Nephron (organoid): ENCODE measurements around the gene SIGLEC11.

Source experiments
- H3K27ac Mint-ChIP-seq, 3 experiments: 2 replicates each; pipeline ENCODE4 v1.8.0; 2020; ENCODE audit warnings: mixed read lengths in 3 of 3, mild to moderate bottlenecking in 2 of 3, moderate library complexity in 1 of 3
- H3K27me3 Mint-ChIP-seq: 2 replicates; pipeline ENCODE4 v1.8.0; 2021; ENCODE audit warnings: low read depth, mild to moderate bottlenecking, moderate library complexity, mixed read lengths
- H3K36me3 Mint-ChIP-seq: 2 replicates; pipeline ENCODE4 v1.8.0; 2020; ENCODE audit warnings: low read depth, mixed read lengths
- H3K4me1 Mint-ChIP-seq: 2 replicates; pipeline ENCODE4 v1.8.0; 2020; ENCODE audit warnings: mixed read lengths
- H3K4me3 Mint-ChIP-seq, 3 experiments: 2 replicates each; pipeline ENCODE4 v1.8.0; 2020; ENCODE audit warnings: mild to moderate bottlenecking in 3 of 3, mixed read lengths in 3 of 3, moderate library complexity in 2 of 3
- H3K9me3 Mint-ChIP-seq: 2 replicates; pipeline ENCODE4 v1.8.0; 2020; ENCODE audit warnings: mixed read lengths
- TF ChIP-seq, protein P1 (sequence below), 3 experiments: fragments of 200-600 bp; sonication (generic); IDR thresholded peaks; one replicate each; pipeline ENCODE4 v1.5.0; 2021; ENCODE audit warnings: antibody characterized with exemption in 3 of 3; ENCODE audit not compliant: unreplicated experiment in 3 of 3

SIGLEC11 gene

DNA sequence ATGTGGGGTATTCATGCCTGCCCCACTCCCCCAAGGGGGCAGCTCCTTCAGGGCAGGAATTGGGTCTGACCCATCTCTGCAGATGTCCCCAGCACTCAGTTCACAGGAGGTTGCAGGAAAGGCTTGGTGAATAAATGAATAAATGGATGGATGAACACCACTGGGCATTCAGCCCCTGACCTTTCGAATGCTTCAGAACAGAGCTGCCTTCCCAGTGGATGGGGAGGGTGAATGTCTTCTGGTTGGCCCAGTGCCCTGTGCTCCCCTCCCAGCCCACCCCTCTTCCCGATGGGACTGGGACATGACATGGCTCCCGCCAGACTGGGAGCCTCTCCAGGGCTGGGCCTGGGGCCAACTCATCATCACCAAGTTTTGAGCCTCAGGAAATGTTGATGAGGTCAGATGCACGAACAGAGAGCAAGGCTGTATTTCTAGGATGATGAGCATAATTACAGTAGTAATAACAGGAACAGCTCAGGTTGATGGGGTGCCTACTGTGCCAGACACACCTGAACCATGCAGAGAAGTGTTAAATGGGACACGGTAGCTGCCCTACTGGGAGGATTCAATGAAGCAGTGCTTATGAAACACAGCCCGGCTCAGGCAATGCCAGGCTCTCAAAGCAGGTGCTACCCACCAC lies 38.5 kb upstream of the SIGLEC11 start:
- TF ChIP-seq, protein P1, sequence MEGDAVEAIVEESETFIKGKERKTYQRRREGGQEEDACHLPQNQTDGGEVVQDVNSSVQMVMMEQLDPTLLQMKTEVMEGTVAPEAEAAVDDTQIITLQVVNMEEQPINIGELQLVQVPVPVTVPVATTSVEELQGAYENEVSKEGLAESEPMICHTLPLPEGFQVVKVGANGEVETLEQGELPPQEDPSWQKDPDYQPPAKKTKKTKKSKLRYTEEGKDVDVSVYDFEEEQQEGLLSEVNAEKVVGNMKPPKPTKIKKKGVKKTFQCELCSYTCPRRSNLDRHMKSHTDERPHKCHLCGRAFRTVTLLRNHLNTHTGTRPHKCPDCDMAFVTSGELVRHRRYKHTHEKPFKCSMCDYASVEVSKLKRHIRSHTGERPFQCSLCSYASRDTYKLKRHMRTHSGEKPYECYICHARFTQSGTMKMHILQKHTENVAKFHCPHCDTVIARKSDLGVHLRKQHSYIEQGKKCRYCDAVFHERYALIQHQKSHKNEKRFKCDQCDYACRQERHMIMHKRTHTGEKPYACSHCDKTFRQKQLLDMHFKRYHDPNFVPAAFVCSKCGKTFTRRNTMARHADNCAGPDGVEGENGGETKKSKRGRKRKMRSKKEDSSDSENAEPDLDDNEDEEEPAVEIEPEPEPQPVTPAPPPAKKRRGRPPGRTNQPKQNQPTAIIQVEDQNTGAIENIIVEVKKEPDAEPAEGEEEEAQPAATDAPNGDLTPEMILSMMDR (IDR thresholded peaks at IDR 0.05; ENCODE audit: unreplicated experiment in 3 of 3), result no peak
- Mint-ChIP-seq H3K4me1 (no peaks in the 10 kb centered on the region), H3K27ac (no peak overlapping the region), H3K4me3 (no peak overlapping the region), H3K36me3 (peaks cover 38% of the 10 kb centered on the region), H3K27me3 (no peaks in the 10 kb centered on the region), H3K9me3 (no peaks in the 10 kb centered on the region)

GRCh38 chr19:49997709-49998108 lies 36.7 kb upstream of the SIGLEC11 start:
- Mint-ChIP-seq H3K9me3 (no peaks in the 10 kb centered on the region), H3K27ac (no peak overlapping the region), H3K36me3 (peaks cover 53% of the 10 kb centered on the region), H3K27me3 (no peaks in the 10 kb centered on the region), H3K4me1 (no peaks in the 10 kb centered on the region), H3K4me3 (no peak overlapping the region)
- TF ChIP-seq, protein P1 (IDR thresholded peaks at IDR 0.05; ENCODE audit: unreplicated experiment in 3 of 3), result no peak

- no peaks in the 10 kb centered on the region for H3K9me3 Mint-ChIP-seq
- H3K27me3 Mint-ChIP-seq, result peaks cover 3% of the 10 kb centered on the region
- no peaks in the 10 kb centered on the region for H3K4me1 Mint-ChIP-seq
- no peak overlapping the region for H3K4me3 Mint-ChIP-seq
- peaks cover 52% of the 10 kb centered on the region for H3K36me3 Mint-ChIP-seq
- no peak overlapping the region for H3K27ac Mint-ChIP-seq
- TF ChIP-seq, protein P1 (IDR thresholded peaks at IDR 0.05; ENCODE audit: unreplicated experiment in 3 of 3), result no peak
Measured at GRCh38 chr19:49988433-49988832, 27.5 kb upstream of the SIGLEC11 start.

DNA sequence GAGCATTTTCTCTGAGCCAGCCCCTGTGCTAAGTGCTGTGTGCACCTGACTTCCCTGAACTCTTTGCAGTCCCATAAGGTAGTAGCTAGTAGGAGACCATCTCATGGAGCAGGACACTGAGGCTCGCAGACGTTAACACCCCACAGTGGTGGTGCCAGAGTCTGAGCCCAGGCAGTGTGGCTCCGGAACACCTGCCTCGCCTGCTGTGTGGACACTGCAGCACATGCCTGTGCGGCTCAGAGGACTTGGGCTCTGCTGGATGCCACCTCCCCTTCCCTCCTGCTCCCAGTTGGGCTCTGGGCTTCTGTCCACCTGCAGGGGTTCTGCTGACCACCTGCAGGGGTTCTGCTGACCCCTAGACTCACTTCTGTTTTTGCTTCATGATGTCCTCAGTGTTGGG lies 27.0 kb upstream of the SIGLEC11 start:
- H3K4me3 Mint-ChIP-seq, result no peak overlapping the region
- peaks cover 49% of the 10 kb centered on the region for H3K36me3 Mint-ChIP-seq
- H3K4me1 Mint-ChIP-seq, result no peaks in the 10 kb centered on the region
- H3K27me3 Mint-ChIP-seq, result peaks cover 3% of the 10 kb centered on the region
- no peak overlapping the region for H3K27ac Mint-ChIP-seq
- H3K9me3 Mint-ChIP-seq, result no peaks in the 10 kb centered on the region
- TF ChIP-seq, protein P1 (IDR thresholded peaks at IDR 0.05; ENCODE audit: unreplicated experiment in 3 of 3), result no peak

DNA sequence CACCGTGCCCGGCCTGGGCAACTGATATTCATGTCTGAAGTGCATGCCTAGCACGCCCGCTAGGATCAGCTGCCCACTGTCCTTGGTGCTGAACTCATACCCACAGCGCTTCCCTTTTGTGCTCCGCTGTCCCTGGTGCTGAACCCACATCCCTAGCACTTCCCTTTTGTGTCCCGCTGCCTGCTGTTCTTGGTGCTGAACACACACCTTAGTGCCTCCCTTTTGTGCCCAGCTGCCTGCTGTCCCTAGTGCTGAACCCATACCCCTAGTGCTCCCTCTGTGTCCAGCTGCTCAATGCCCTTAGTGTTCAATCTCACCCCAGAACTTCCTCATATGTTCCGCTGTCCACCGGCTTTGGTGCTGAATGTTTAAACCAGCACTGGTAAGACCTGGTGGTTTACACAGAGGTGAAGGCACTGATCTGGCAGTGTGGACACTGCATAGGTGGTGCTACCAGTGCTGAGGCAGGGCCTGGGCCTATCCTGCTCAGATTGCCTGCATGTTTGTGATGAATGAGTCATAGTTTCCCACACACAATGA lies 26.3 kb upstream of the SIGLEC11 start:
- Mint-ChIP-seq H3K4me3 (no peak overlapping the region), H3K27ac (no peak overlapping the region), H3K27me3 (peaks cover 3% of the 10 kb centered on the region), H3K9me3 (no peaks in the 10 kb centered on the region), H3K4me1 (no peaks in the 10 kb centered on the region), H3K36me3 (peaks cover 42% of the 10 kb centered on the region)
- TF ChIP-seq, protein P1 (IDR thresholded peaks at IDR 0.05; ENCODE audit: unreplicated experiment in 3 of 3), result no peak

DNA sequence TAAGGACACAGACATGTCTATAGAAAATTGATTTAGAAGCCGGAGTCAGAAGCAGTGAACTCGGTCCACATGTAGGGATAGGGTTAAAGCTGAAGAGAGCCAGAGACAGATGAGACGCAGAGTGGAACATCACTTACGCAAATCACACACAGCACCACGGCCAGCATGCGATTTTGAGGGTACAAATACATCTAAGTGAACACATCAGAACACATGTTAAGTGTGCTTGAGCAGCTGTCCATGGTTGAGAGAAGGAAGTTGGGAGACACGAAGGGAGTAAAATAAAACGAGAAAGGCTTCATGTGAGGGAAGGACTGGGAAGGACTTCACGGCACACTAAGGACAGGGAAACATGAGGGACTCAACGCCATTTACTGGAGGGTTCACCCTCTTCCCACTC lies 25.4 kb upstream of the SIGLEC11 start:
- TF ChIP-seq, protein P1 (IDR thresholded peaks at IDR 0.05; ENCODE audit: unreplicated experiment in 3 of 3), result no peak
- no peak overlapping the region for H3K27ac Mint-ChIP-seq
- no peak overlapping the region for H3K4me3 Mint-ChIP-seq
- no peaks in the 10 kb centered on the region for H3K9me3 Mint-ChIP-seq
- no peaks in the 10 kb centered on the region for H3K4me1 Mint-ChIP-seq
- peaks cover 3% of the 10 kb centered on the region for H3K27me3 Mint-ChIP-seq
- H3K36me3 Mint-ChIP-seq, result peaks cover 43% of the 10 kb centered on the region
